Neural crest cell (in vitro differentiated cells): ENCODE results near the gene CHST11. TPM values are rescaled to one million over a fixed set of nuclear protein-coding genes. Genes with fewer than 3 reads are reported as not detected.

Experiments used
- DNase-seq: peaks from one replicate; pipeline ENCODE4 v3.0.0; 2021; ENCODE audit warnings: low read depth, mixed read lengths, low spot score
- H3K27ac Mint-ChIP-seq: one replicate; pipeline ENCODE4 v1.8.0; 2021; ENCODE audit warnings: mild to moderate bottlenecking, mixed read lengths; ENCODE audit not compliant: unreplicated experiment
- H3K27me3 Mint-ChIP-seq: 2 replicates; pipeline ENCODE4 v1.8.0; 2021; ENCODE audit warnings: low read depth, mild to moderate bottlenecking, mixed read lengths
- H3K36me3 Mint-ChIP-seq: 2 replicates; pipeline ENCODE4 v1.8.0; 2021; ENCODE audit warnings: low read depth, mild to moderate bottlenecking, mixed read lengths
- H3K4me1 Mint-ChIP-seq: 2 replicates; pipeline ENCODE4 v1.8.0; 2021; ENCODE audit warnings: mixed read lengths
- H3K4me3 Mint-ChIP-seq: one replicate; pipeline ENCODE4 v1.8.0; 2021; ENCODE audit warnings: mild to moderate bottlenecking, mixed read lengths
- H3K9me3 Mint-ChIP-seq: 2 replicates; pipeline ENCODE4 v1.8.0; 2021; ENCODE audit warnings: mixed read lengths
- CTCF ChIP-seq: fragments of 200-600 bp; sonication (generic); conservative IDR thresholded peaks from 2 replicates; pipeline ENCODE4 v1.5.0; 2021; ENCODE audit warnings: antibody characterized with exemption, mild to moderate bottlenecking
- total RNA-seq: library from RNA; stranded (reverse); gene quantifications from 2 replicates; pipeline ENCODE4 v1.2.1, GENCODE V29; 2021

CHST11 gene
- total RNA-seq, 1 donor from 2014 or later, result 10.0 TPM

- H3K4me3 Mint-ChIP-seq, result no peak overlapping the region
- DNase-seq, result no peak
- H3K27me3 Mint-ChIP-seq, result peaks cover 4% of the 10 kb centered on the region
- H3K9me3 Mint-ChIP-seq, result no peaks in the 10 kb centered on the region
- H3K36me3 Mint-ChIP-seq, result no peaks in the 10 kb centered on the region
- TF ChIP-seq CTCF, result no peak
- H3K27ac Mint-ChIP-seq, result no peak overlapping the region
- H3K4me1 Mint-ChIP-seq, result peaks cover 55% of the 10 kb centered on the region
Measured at GRCh38 chr12:104656383-104656782, 199.6 kb downstream of the CHST11 start.

GRCh38 chr12:104656921-104657320, 200.2 kb downstream of the CHST11 start:
- H3K4me1 Mint-ChIP-seq, result peaks cover 50% of the 10 kb centered on the region
- no peak overlapping the region for H3K4me3 Mint-ChIP-seq
- no peaks in the 10 kb centered on the region for H3K36me3 Mint-ChIP-seq
- peaks cover 4% of the 10 kb centered on the region for H3K27me3 Mint-ChIP-seq
- no peak overlapping the region for H3K27ac Mint-ChIP-seq
- no peaks in the 10 kb centered on the region for H3K9me3 Mint-ChIP-seq
- no peak for TF ChIP-seq CTCF
- no peak for DNase-seq

- H3K36me3 Mint-ChIP-seq, result no peaks in the 10 kb centered on the region
- no peak for TF ChIP-seq CTCF
Measured at GRCh38 chr12:104657726-104658484, 201.2 kb downstream of the CHST11 start.

GRCh38 chr12:104659058-104659457, 202.3 kb downstream of the CHST11 start:
- peaks cover 1% of the 10 kb centered on the region for H3K27me3 Mint-ChIP-seq

More at GRCh38 chr12:104657726-104658484, 201.2 kb downstream of the CHST11 start:
- peaks cover 4% of the 10 kb centered on the region for H3K27me3 Mint-ChIP-seq
- H3K4me1 Mint-ChIP-seq, result peaks cover 49% of the 10 kb centered on the region
- H3K4me3 Mint-ChIP-seq, result no peak overlapping the region
- peak overlapping the region; percentile 52 for H3K27ac Mint-ChIP-seq
- DNase-seq, result no peak
- H3K9me3 Mint-ChIP-seq, result no peaks in the 10 kb centered on the region

GRCh38 chr12:104662203-104662602, 205.5 kb downstream of the CHST11 start:
- no peaks in the 10 kb centered on the region for H3K36me3 Mint-ChIP-seq
- peaks cover 23% of the 10 kb centered on the region for H3K4me1 Mint-ChIP-seq
- H3K9me3 Mint-ChIP-seq, result no peaks in the 10 kb centered on the region
- no peak overlapping the region for H3K27ac Mint-ChIP-seq
- TF ChIP-seq CTCF, result no peak
- no peak for DNase-seq
- no peaks in the 10 kb centered on the region for H3K27me3 Mint-ChIP-seq
- H3K4me3 Mint-ChIP-seq, result no peak overlapping the region

More at GRCh38 chr12:104659058-104659457, 202.3 kb downstream of the CHST11 start:
- TF ChIP-seq CTCF, result no peak
- Mint-ChIP-seq H3K4me1 (peaks cover 42% of the 10 kb centered on the region), H3K36me3 (no peaks in the 10 kb centered on the region), H3K27ac (no peak overlapping the region), H3K4me3 (no peak overlapping the region), H3K9me3 (no peaks in the 10 kb centered on the region)
- no peak for DNase-seq
